Stimulated activated CD8-positive, alpha-beta memory T cell treated with anti-CD3 and anti-CD28 coated beads, Interleukin-7, amount 100 ng/mL, for 48 hours (primary cell): Measurements from ENCODE around the gene JAM2.
"Not testable (repeated sequence)": the region's sequence is repeated elsewhere in the genome, so short reads cannot be mapped to it uniquely, and the experiment has no call there.

Experiments used
- DNase-seq, 2 donors: peaks; one replicate each; pipeline ENCODE4 v3.0.0-alpha.2; 2020; ENCODE audit warnings: low read depth in 1 of 2; ENCODE audit errors: extremely low read depth in 1 of 2

The JAM2 gene

GRCh38 chr21:25714066-25714465 lies 75.0 kb downstream of the JAM2 start:
- not testable (repeated sequence) for DNase-seq

- no peak for DNase-seq
These were observed 78.6 kb downstream of the JAM2 start for GRCh38 chr21:25717491-25718147.

- no peak for DNase-seq
These were observed 82.9 kb downstream of the JAM2 start for GRCh38 chr21:25721987-25722386.

- no peak for DNase-seq
These were observed 83.6 kb downstream of the JAM2 start for GRCh38 chr21:25722631-25723030.

GRCh38 chr21:25732091-25732760 lies 93.2 kb downstream of the JAM2 start:
- no peak for DNase-seq

- no peak for DNase-seq
These were observed 95.0 kb downstream of the JAM2 start for GRCh38 chr21:25733859-25734653.

GRCh38 chr21:25734654-25734903 lies 95.5 kb downstream of the JAM2 start:
- DNase-seq, result no peak

- peak; percentile 93 to 94 for DNase-seq
These were observed 96.0 kb downstream of the JAM2 start, which contains the start of the genes ATP5PF and GABPA for GRCh38 chr21:25734904-25735645. Gene ATP5PF (minus strand): TSS chr21:25734904. CDS start chr21:25729794, 5,110 bp downstream. Gene GABPA (plus strand): TSS chr21:25734972. CDS start chr21:25741599, 6,627 bp downstream.

GRCh38 chr21:25735646-25736597 lies 96.9 kb downstream of the JAM2 start:
- peak in 1 of 2 donors; percentile 73 for DNase-seq

GRCh38 chr21:25737421-25737820 lies 98.4 kb downstream of the JAM2 start:
- DNase-seq, result no peak

GRCh38 chr21:25742900-25743299 lies 103.8 kb downstream of the JAM2 start:
- DNase-seq, result no peak

GRCh38 chr21:25744854-25745253 lies 105.8 kb downstream of the JAM2 start:
- DNase-seq, result no peak

GRCh38 chr21:25750085-25750484 lies 111.0 kb downstream of the JAM2 start:
- DNase-seq, result no peak

- no peak for DNase-seq
These were observed 113.4 kb downstream of the JAM2 start for GRCh38 chr21:25752416-25752815.

GRCh38 chr21:25756190-25756932 lies 117.3 kb downstream of the JAM2 start:
- no peak for DNase-seq

- no peak for DNase-seq
These were observed 118.5 kb downstream of the JAM2 start for GRCh38 chr21:25757531-25757930.

GRCh38 chr21:25759573-25759972 lies 120.5 kb downstream of the JAM2 start:
- DNase-seq, result no peak

- DNase-seq, result no peak
These were observed 121.0 kb downstream of the JAM2 start for GRCh38 chr21:25760061-25760460.

GRCh38 chr21:25760677-25761076 lies 121.6 kb downstream of the JAM2 start:
- DNase-seq, result no peak
